Hindlimb muscle (tissue), 1 donor: ENCODE results near the gene KRTAP9-6. TPM values are rescaled to one million over a fixed set of nuclear protein-coding genes. Genes with fewer than 3 reads are reported as not detected.
"Not testable (repeated sequence)": the region's sequence is repeated elsewhere in the genome, so short reads cannot be mapped to it uniquely, and the experiment has no call there.

Experiments
- DNase-seq: peaks from one replicate; pipeline ENCODE4 v3.0.0-alpha.2; 2013
- polyA plus RNA-seq: library from polyadenylated mRNA; unstranded; fragments of 120-200 nt; gene quantifications from one replicate; pipeline ENCODE4 v1.2.1, GENCODE V29; 2013; ENCODE audit not compliant: insufficient read length

The KRTAP9-6 gene, protein sequence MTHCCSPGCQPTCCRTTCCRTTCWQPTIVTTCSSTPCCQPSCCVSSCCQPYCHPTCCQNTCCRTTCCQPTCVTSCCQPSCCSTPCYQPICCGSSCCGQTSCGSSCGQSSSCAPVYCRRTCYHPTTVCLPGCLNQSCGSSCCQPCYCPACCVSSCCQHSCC
- polyA plus RNA-seq, result 0.30 TPM

GRCh38 chr17:41265078-41265477 is at the start of gene KRTAP9-6:
Gene KRTAP9-6, plus strand, starts transcription at chr17:41265378. Its CDS starts 0 bp downstream, at chr17:41265378.
- no peak for DNase-seq

GRCh38 chr17:41215681-41216080 is 49.5 kb upstream of the KRTAP9-6 start:
- DNase-seq, result no peak

GRCh38 chr17:41223821-41224220 is 41.4 kb upstream of the KRTAP9-6 start:
- no peak for DNase-seq

- DNase-seq, result no peak
Observed at GRCh38 chr17:41226051-41226450, 39.1 kb upstream of the KRTAP9-6 start.

DNA sequence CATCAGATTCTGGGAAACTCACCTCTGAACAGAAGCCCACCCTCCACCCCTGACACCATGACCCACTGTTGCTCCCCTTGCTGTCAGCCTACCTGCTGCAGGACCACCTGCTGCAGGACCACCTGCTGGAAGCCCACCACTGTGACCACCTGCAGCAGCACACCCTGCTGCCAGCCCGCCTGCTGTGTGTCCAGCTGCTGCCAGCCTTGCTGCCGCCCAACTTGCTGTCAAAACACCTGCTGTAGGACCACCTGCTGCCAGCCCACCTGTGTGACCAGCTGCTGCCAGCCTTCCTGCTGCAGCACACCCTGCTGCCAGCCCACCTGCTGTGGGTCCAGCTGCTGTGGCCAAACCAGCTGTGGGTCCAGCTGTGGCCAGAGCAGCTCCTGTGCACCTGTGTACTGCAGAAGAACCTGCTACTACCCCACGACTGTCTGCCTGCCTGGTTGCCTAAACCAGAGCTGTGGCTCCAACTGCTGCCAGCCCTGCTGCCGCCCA is 38.5 kb upstream of the KRTAP9-6 start, which contains the start of gene KRTAP9-2:
TSS of gene KRTAP9-2 (plus strand) at position 51 of the 498 bp plus-strand sequence. CDS start at position 58, 7 bp downstream.
- DNase-seq, result not testable (repeated sequence)

DNA sequence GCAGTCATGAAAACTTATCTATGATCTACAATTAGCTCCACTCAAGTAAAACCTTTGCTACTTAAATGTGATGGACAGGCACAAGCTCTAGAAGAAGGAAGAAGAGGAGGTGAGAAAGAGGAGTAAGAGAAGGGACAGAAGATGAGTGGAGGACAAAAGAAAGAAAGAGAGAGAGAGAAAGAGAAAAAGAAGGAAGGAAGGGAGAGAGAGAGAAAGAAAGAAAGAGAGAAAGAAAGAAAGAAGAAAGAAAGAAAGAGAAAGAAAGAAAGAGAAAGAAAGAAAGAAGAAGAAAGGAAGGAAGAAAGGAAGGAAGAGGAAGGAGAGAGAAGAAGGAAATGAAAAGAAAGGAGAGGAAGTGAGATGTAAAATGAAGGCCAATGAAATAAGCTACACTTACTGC is 35.1 kb upstream of the KRTAP9-6 start:
- no peak for DNase-seq

GRCh38 chr17:41231731-41232130 is 33.4 kb upstream of the KRTAP9-6 start:
- no peak for DNase-seq

DNA sequence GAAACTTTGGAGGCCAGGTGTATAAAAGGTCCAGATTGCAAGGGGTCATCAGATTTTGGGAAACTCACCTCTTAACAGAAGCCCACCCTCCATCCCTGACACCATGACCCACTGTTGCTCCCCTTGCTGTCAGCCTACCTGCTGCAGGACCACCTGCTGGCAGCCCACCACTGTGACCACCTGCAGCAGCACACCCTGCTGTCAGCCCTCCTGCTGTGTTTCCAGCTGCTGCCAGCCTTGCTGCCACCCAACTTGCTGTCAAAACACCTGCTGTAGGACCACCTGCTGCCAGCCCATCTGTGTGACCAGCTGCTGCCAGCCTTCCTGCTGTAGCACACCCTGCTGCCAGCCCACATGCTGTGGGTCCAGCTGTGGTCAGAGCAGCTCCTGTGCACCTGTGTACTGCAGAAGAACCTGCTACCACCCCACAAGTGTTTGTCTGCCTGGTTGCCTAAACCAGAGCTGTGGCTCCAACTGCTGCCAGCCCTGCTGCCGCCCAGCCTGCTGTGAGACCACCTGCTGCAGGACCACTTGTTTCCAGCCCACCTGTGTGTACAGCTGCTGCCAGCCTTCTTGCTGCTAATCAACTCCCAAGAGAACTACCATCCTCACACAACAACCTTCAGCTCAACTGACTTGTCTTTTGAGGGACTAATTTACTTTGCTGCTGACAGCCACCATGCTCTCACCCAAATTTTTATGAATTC is 32.6 kb upstream of the KRTAP9-6 start, which contains the start of gene KRTAP9-3:
TSS of gene KRTAP9-3 (plus strand) at position 51 of the 707 bp plus-strand sequence. CDS start at position 104, 53 bp downstream.
- DNase-seq, result not testable (repeated sequence)

- not testable (repeated sequence) for DNase-seq
Observed at GRCh38 chr17:41237116-41237515, 28.1 kb upstream of the KRTAP9-6 start.

- DNase-seq, result not testable (repeated sequence)
Observed at GRCh38 chr17:41237949-41238437, 27.2 kb upstream of the KRTAP9-6 start, which contains the start of gene KRTAP9-8. Gene KRTAP9-8, plus strand, starts transcription at chr17:41237999. Its CDS starts 53 bp downstream, at chr17:41238052.

DNA sequence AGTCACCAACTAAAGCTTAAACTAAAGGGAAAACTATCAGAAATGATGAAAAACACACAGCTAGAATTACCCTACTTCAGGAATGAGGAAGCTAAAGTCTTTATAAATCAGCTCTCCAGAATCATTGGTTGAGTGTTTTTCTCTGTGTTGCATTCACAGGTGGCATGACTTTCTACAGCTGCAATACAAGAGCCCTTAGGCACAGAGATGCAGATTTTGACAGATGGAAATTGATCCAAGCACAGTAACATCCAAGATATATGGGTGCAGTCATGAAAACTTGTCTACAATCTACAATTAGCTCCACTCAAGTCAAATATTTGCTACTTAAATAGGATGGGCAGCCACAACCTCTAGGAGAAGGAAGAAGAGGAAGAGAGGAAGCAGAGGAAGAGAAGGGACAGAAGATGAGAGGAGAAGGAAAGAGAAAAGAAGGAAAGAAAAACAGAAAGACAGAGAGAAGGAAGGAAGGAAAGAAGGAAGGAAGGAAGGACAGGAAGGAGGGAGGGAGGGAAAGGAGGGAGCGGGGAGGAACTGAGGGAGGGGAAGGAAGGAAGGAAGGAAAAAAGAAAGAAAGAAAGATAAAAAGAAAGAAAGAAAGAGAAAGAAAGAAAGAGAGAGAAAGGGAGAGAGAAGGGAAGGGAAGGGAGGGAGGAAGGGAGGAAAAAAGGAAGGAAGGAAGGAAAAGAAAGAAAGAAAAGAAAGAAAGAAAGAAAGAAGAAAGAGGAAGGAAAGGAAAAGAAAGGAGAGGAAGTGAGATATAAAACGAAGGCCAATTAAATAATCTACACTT is 18.0 kb upstream of the KRTAP9-6 start:
- not testable (repeated sequence) for DNase-seq

DNA sequence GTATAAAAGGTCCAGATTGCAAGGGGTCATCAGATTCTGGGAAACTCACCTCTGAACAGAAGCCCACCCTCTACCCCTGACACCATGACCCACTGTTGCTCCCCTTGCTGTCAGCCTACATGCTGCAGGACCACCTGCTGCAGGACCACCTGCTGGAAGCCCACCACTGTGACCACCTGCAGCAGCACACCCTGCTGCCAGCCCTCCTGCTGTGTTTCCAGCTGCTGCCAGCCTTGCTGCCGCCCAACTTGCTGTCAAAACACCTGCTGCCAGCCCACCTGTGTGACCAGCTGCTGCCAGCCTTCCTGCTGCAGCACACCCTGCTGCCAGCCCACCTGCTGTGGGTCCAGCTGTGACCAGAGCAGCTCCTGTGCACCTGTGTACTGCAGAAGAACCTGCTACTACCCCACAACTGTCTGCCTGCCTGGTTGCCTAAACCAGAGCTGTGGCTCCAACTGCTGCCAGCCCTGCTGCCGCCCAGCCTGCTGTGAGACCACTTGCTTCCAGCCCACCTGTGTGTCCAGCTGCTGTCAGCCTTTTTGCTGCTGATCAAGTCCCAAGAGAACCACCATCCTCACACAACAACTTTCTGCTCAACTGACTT is 15.4 kb upstream of the KRTAP9-6 start, which contains the start of gene KRTAP9-4:
TSS of gene KRTAP9-4 (plus strand) at position 51 of the 604 bp plus-strand sequence. CDS start at position 85, 34 bp downstream.
- not testable (repeated sequence) for DNase-seq

DNA sequence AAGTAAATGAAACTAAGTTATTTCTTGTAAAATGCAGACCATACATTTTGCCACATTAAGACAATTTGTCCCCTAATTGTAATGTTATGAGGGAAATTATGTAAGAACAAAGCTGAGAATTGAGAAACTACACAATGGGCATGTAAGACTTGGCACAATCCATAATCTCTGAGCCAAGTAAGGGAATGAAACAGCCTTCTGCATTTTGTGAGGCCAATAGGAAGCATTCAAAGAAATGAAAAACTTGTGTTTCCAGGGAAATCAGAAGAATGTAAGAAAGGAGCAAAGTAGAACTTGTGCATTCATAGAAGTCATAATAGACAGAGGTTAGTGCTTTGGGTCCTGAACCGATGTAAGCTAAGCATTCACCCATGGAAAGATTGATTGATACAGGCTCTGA is 13.9 kb upstream of the KRTAP9-6 start:
- no peak for DNase-seq

GRCh38 chr17:41254861-41255260 is 10.3 kb upstream of the KRTAP9-6 start:
- DNase-seq, result no peak

- not testable (repeated sequence) for DNase-seq
Observed at GRCh38 chr17:41255381-41256290, 9.5 kb upstream of the KRTAP9-6 start, which contains the start of gene KRTAP9-9. Gene KRTAP9-9, plus strand, starts transcription at chr17:41255384.

- no peak for DNase-seq
Observed at GRCh38 chr17:41256291-41256685, 8.9 kb upstream of the KRTAP9-6 start.

DNA sequence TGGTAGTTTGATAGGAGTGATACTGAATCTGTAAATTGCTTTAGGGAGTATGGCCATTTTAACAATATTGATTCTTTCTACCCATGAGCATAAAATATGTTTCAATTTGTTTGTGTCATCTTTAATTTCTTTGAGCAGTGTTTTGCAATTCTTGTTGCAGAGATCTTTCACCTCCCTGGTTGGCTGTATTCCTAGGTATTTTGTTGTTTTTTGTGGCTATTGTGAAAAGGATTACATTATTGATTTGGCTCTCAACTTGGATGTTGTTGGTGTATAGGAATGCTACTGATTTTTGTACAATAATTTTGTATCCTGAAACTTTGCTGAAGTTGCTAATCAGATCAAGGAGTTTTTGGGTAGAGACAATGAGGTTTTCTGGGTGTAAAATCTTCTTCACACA is 6.8 kb upstream of the KRTAP9-6 start:
- DNase-seq, result no peak

- no peak for DNase-seq
Observed at GRCh38 chr17:41263212-41263611, 2.0 kb upstream of the KRTAP9-6 start.

DNA sequence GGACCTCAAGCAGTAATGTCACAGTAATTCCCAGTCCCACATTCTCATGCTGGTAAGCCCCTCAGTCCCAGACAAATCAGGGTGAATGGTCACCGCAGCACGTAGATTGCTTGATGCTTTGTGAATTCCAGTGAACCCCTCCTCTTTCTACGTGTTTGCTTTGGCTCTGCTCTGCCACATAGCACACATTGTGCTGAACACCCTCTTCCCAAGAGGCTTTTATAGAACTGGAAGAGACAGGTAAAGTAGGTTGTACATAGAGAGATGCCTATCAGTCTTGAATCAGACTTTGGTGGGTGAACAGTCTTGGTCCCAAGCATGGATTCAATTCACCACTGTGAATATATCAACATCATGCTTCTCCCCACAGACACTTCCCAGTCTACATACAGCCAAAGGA is 579 bp upstream of the KRTAP9-6 start:
- DNase-seq, result no peak

GRCh38 chr17:41267711-41268110 is 2.5 kb downstream of the KRTAP9-6 start:
- DNase-seq, result no peak

- not testable (repeated sequence) for DNase-seq
Observed at GRCh38 chr17:41271323-41271722, 6.1 kb downstream of the KRTAP9-6 start.
